Left lobe of liver (tissue), 2 donors: ENCODE results near the gene TMEM89. TPM values are rescaled to one million over a fixed set of nuclear protein-coding genes. Genes with fewer than 3 reads are reported as not detected.
A peak's percentile ranks its signal among the peaks of the same experiment; 100 is the strongest.

Experiments used
- ATAC-seq: fragments of 200-7000 bp; cut with Tn5 transposase; one replicate; pipeline ENCODE4 v1.9.1; 2020; ENCODE audit warnings: mild to moderate bottlenecking, moderate library complexity
- DNase-seq: peaks from one replicate; pipeline ENCODE4 v3.0.0-alpha.2; 2020; ENCODE audit warnings: low spot score
- total RNA-seq: library from RNA; stranded (reverse); gene quantifications from one replicate; pipeline ENCODE4 v1.2.1, GENCODE V29; 2021
- donor health status: DM: no; HTN: no; CAD: no; lungs with moderate emphysema.
- donor health status: DM: no; HTN: yes; CAD: no.

Gene TMEM89
- total RNA-seq, 1 donor from 2014 or later: not detected

DNA sequence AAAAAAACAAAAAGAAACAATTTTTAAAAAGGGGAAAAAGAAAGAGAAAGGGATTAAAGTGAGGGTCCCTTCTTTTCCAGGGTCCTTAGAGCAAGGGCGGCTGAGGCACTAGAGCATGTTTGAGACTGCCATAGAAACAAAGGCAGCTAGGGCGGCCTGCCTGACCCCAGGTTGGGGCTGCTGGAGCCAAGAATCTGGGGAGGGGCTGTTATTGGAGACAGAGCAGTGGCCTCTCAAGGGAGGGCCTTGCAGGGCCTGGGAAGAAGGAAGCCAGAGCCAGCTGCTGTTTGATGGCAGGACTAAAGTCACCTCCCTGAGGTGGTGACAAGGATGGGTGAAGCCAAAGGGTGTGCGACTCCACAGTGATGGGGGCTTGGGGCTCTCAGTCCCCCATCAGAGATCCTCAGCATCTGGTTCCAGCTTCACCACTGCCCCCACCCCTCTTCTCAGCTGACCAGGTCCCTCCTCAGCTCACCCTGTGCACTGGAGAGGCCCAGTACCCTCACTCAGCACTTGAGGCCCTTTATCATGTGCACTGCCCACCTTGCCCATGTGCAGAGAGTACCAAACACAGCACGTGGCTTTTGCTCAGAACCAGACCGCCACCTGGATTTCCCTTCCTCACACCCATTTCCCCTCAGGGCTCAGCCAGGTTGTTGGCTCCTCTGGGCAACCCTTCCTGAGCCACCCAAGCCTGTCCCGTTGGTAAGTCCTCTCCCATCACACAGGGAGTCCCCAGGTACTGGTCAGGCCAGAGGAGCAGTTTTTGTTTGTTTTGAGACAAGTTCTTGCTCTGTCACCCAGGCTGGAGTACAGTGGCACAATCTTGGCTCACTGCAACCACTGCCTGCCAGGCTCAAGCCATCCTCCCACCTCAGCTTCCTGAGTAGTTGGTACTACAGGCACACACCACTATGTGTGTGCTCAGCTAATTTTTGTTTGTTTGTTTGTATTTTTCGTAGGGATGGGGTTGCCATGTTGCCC, 1.7 kb downstream of the TMEM89 start:
- ATAC-seq (no peak), DNase-seq (no peak)

DNA sequence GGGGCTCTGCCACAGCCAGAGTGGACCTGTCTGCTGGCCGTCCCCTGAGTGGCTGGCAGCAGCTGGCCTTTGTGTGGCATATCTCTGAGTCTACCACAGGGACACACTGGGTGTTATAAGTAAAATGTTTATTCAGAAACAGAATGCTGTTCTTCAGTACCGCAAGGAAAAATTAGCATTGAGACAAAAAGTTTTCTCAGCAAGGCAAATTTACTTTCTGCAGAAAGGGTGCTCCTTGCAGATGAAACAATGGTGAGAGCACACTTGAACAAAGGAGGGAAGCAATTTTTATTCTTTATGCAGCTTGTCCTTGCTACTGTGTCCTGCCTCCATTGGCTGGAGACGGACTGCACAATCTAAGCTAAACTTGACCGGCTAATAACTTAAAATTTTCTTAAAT, 4.0 kb downstream of the TMEM89 start:
- ATAC-seq: no peak
- no peak for DNase-seq

DNA sequence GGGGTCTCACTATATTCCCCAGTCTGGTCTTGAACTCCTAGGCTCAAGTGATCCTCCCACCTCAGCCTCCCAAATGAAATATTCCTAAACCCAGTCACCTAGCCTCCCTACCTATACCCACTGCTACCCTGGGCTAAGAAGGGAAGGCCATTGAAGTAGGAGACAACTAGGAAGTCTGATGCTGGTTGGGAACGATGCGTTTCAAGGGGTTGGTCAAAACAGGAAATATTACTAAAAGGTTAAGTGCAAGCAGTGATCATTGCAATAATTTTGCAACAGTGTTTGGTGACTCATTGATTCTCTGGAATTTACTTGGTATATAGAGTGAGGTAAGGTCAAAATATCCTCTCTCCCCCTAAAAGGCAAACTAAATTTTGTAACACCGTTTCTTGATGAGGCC, 7.5 kb downstream of the TMEM89 start:
- no peak for ATAC-seq
- no peak for DNase-seq

DNA sequence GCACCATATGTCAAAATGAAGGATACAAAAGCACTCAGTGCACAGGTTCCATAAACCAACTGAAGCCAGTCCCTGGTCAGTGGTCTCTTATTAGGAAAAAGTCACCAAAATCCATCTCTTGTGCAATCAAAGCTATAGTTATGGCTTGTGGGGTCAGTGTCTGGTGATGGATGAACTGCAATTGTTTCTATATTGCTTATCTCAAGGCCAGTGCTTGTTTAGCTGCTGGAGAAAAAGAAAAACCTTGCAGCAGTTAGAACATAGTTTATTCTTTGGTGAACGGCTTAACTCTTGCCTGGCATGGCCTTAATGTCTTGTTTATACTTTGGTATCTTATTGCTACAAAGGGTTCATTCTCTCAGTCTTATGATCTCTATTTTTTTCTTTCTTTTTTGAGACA, 9.3 kb downstream of the TMEM89 start:
- DNase-seq (no peak), ATAC-seq (no peak)

DNA sequence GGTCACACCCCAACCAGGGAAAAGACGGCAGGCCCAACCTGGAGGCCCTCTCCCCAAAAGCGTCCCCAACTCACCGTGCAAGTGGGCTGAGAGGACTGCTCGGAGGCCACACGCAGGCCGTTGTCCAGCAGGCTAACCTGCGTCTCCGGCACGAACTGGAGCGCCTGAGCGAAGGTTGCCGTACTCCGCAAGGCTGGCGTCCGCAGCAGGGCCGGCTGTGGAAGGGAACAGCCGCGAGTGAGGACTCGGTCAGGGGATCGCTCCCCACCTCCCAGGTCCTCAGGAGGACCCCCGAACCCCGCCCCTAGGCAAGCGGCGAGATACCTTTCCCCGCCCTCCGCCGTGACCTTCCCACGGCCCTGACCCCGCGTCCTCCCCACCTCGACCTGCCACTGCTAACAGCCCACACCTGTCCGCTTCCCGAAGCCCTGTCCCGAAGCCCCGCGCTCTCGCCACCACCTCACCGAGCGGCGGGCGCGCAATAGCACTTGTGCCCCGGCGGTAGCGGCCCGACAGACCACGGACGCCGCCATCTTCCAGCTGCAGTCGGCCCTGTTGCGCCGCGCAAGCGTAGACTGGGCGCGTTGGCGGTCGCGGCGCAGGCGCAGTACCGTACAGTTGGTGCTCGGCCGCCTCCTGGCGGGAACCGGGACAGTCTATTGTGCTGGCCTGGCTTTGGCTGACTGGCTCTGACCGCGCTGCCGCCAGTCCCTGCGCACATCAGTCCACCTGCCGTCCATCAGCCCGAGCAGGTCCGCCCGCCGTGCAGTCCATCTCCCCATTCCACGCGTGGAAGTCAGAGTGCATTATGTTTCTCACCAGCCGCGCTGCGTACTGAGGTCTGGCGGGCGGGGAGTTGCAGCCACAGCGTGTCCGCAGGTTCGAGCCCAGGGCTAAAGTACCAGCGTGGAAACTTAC, 12.2 kb downstream of the TMEM89 start, which contains the start of gene UQCRC1:
Gene UQCRC1, minus strand, starts transcription at position 559 of the 918 bp plus-strand sequence. Its CDS starts 26 bp downstream, at position 533.
- ATAC-seq (peak; percentile 98), DNase-seq (peak; percentile 95)

DNA sequence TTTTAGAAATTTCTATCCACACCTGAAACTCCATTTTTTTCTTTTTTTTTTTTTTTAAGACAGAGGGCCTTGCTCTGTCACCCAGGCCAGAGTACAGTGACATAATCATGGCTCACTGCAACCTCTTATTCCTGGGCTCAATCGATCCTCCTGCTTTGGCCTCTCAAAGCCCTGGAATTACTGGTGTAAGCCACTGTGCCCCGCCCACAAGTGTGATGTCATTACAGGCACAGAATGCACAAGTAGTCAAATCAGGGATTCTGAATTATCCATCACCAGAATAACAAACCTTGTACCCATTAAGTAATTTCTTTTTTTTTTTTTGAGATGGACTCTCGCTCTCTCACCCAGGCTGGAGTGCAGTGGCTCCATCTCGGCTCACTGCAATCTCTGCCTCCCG, 14.1 kb downstream of the TMEM89 start:
- no peak for ATAC-seq
- no peak for DNase-seq

DNA sequence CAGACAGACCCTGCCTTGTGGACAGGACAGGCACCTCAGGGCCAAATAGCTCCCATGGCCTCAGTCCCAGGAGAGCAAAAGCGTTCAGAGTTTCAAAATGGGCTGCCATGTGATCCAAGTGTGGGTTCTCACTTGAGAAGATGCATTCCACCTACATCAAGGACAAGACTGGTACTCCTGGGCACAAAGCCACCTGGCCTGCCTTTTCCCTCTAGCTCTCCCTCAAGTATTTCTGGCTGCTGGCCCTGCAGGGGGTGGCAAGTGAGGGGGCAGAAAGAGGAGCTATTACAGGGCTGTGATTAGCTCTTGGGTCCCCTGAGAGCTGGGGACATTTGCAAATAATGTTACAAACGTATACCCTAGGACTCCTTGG, 20.0 kb downstream of the TMEM89 start:
- DNase-seq: no peak

DNA sequence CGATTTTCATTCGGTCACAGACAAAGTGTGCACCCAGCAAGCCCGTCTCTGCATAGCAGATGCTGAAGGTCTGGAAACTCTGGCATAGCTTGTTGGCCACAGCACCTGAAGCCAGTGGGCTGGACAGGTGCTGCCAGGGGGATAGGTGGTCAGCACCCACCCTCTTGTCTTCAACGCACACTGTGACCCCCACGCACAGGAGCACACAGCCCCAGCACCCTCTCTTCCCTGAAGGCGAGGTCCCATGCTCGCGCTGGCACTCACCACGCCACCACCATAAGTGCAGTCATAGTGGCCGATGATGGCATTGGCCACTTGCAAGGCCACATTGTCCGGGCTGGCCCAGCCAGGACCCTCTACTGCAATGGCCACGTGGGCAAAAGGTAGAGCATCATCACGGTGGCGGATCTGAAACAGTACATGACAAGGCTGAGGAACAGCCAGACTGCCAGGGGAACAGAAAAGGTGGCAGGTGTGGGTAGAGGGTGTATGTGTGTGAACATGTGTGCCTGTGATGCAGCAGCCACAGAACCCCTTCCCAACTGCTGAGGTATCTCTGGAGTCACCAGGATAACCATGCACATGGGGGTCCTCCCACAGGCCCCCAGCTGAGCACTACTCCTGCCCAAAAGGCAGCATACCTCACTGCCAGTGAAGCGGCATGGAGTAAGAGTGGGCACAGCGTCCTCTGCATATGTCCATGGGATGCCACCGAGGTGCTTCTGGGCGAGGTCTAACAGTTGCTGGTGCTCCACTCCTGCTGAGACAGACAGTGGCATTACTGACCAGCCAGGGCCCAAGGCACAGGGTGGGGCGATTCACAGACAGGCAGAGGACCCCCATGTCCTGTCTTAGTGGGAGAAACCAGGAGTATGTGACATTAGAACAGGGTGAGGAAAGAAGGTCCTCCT, 20.6 kb downstream of the TMEM89 start:
- DNase-seq (no peak), ATAC-seq (no peak)

More for the DNA sequence above, 20.0 kb downstream of the TMEM89 start:
- ATAC-seq: no peak

DNA sequence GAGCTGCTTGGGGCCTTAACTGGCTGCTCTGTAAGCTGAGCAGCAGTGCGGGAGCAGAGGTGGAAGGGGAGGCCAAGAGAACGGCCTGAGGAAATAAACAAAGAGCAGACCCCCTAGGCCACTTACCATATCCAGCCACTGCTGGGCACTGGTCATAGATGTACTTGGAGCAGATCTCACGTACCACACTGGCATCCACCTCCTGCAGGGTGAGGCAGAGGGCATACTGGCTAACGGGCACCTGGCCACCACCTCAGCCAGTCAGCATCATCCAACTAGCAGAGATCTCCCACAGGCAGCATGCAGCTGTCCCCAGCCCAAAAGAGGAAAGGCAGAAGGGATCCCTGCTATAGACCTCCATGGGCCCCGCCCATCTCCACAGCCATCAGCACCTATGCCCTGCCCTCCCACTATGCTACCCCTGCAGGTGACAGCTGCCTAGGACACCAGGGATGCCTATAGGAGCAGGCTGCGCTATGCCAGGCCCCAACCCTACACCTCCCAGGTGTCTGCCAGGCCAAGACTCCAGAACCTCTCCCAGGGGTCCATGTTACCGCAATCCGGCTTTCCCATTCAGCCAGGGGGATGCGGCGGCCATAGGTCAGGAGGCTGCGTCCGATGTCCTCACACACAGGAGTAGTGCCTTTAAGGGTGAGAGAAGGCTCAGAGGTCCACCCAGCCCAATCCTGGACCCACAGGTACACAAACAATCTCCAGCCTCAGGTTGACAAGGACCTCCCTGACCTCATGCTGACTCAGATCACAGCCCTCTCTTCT, 21.9 kb downstream of the TMEM89 start:
- DNase-seq: no peak
- no peak for ATAC-seq

DNA sequence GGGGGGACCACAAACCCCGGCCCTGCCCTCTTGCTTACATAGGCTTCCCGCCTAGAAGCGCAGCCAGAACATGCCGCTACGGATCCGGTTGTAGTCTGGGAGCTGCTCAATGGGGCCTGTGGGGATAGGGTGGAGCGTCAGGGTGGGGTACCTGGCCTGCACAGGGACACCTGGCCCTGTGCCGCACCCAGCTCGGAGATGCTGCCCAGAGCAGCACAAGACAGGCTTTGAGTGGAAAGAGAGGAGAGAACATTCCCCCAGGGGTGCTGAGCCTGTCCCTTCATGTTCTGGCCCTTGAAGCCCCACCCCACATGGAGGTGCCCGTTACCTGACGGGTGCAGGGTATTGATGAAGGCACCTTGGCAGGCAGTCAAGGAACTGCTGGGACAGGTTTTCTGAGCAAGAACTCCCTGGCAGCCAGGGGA, 22.5 kb downstream of the TMEM89 start:
- no peak for ATAC-seq
- no peak for DNase-seq

DNA sequence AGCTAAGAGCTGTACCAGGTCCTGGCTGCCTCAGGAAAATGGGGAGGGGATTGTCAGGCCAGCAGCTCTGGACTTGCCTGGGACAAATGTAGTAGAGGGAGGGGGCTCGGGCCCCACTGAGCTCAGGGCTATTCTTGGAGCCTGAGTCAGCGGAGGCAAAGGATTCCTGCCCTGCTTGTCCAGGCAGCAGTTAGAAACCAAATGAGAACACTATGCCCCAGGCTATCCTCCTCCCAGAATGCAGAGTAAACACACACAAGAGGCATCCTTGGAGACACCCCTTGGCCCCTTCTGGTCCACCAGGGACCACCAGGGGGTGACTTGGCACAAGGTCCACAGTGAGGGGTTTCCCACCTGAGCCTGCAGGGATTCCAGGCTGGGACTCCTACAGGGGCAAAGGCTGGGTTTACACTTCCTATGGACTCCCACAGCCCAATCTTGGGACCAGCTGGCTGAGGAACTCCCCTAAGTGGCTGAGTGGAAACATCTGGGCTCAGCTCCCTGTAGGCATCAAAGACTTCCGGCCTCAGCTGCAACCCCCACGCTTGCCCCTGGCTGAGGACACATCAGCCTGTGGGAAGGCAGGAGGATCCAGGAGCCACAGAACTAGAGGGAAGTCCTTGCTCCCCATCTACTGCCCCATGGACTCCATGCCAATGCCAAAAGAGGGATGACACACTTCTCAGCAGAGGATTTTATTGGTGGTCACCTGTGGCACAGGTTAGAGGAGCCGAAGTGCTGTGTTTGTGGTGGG, 23.1 kb downstream of the TMEM89 start:
- ATAC-seq (no peak), DNase-seq (no peak)

DNA sequence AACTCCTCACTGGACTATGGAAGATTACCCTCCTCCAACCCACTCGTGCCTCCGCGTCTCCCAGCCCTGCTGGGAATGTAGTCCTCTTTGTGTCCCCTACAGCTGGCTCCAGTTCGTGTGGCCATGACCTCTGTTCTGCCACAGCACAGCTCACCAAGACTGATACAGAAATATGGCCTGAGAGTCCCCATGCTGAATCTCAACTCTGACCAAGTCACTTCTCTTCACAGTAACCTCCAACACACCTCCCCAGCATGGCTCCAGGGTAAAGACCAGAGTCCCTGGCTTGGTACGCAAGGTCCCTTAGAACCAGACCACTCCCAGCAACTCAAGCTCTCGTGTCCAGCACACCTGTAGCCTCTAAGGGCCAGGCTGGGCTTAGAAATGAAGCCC, 24.2 kb downstream of the TMEM89 start:
- no peak for DNase-seq
- peak; percentile 2 for ATAC-seq

DNA sequence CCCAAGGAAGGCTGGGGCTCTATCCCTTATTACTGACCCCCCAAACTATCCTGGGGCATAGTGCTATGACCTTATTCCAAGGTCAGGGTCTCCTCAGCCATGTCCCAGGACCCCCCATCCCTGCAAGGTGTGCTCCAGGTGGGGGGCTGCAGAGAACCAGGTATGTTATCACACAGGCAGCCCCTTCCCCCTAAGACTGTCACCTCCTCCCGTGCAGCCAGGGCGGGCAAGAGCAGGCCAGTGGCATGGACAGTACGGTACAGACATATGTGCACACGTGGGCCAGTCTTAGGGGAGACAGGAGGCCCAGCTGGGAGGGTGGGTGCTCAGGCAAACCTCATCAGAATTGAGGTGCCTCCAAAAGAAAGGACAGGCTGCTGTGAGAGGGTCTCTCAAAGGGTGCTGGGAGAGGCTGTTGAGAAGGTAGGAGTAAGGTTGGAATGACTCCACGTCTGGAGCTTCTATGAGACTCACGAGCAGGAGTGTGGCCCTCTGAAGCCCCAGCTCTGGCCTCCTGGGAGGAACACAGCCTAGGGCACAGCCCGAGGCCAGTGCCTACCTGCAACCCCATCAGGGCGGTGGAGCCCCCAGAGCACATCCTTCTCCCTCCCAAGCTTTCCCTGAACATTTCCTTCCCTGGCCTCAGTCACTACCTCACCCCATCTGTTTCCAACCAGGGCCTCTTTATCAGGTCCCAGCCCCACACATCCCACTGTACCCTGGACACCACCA, 24.7 kb downstream of the TMEM89 start:
- DNase-seq (no peak), ATAC-seq (peak; percentile 11)

DNA sequence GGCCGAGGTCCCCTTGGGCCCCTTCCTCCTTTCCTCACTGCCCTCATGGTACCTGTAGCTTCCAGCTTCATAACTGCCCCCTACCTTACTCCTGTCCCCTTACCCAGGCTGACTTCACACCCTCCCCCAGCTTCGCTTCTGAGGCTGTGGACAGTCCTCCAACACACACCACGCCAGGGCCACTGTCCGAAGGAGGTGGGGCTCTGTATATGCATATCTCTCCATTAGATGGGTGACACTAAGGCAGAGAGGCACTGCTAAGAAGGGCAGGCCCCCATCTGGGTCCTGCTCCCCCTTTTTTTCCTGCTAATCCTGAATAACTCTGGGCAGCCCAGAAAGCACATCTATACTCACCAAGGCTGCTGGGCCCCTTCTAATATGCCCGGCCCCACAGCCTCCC, 25.4 kb downstream of the TMEM89 start:
- DNase-seq: no peak
- ATAC-seq: peak; percentile 9

DNA sequence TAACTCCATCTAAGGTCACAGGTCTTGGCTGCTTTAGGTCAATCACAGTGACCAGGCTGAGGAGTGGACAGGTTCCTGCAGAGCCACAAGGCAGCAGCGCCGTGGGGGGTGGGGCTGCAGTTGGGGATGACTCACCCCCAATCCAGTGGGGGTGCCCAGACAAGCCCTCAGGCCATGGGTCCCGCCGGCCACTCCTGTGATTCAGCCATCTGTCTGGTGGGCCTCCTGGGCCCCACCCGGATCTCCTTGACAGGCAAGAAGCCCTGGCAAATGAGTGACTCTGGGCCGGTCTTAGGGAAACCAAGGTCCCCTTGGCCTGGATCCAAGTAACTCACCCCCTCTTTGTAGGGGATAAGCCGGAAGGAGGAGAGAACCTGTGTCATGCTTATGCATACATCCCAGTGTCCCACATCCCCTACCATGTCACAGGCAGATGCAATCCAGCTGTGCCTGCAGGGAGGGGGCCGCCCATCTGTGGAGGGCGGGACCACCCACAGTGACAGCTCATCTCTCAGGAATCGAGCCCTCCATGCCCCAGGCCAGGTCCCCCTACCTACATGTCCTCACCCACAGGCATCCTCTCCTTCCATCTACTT, 25.9 kb downstream of the TMEM89 start:
- ATAC-seq (no peak), DNase-seq (no peak)

DNA sequence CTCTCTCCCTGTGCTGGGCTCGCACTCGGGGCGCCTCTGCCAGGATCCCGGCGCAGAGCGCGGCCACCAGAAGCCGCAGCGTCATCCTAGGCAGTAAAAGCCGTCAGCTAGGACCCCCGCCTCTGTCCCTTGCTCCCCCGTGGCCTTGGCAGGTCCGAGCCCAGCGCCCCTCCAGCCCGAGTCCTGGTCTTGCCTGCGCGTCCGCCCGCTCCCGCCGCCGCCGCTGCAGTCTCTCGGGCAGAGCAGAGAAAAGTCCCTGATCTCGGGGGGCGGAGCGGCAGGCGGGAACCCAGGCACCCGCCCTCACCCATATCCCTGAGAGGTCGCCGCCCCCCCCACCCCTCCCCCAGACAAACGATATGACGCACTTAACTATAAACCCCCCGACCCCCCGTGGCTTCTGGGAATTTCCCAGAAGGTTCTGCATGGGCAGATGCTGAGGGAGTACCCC, 26.5 kb downstream of the TMEM89 start, which contains the start of gene COL7A1:
Gene COL7A1, minus strand, starts transcription at position 255 of the 451 bp plus-strand sequence. Its CDS starts 170 bp downstream, at position 85.
- no peak for ATAC-seq
- DNase-seq: no peak

DNA sequence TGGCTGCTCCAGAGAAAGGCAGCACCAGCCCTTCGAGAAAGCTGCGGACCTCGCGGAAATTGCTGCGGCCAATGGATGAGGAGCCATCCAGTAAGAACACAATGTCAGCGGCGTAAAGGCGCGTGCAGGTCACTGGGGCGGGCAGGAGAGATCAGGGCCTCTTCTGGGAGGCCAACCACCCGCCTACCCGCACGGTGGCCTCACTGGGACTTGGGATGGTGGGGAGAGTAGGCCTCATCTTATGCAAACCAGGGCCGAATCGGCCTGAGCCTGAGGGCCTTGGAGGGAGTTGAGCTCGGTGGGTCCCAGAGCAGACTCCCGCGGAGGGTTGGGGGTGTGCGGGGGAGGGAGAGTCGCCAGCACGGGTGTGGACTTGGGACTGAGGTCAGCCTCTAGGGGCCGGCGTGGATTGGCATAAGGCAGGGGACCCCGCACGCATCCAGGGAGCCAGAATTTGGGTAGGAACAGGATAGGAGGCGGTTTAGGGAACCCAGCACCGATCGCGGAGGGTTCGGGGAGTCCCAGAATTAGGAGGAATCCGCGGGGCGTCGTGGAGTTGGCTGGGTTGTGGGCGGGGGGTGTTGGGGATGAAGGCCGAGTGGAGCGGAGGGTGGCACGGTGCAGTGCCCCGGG, 27.0 kb downstream of the TMEM89 start:
- ATAC-seq (no peak), DNase-seq (no peak)
